Measurements from ENCODE around the gene CTNNA2. TPM values are rescaled to one million over a fixed set of nuclear protein-coding genes. Genes with fewer than 3 reads are reported as not detected.

Gene CTNNA2
- total and polyA plus RNA-seq, 11 donors, result 0.20 to 0.81 TPM; not detected in 9

DNA sequence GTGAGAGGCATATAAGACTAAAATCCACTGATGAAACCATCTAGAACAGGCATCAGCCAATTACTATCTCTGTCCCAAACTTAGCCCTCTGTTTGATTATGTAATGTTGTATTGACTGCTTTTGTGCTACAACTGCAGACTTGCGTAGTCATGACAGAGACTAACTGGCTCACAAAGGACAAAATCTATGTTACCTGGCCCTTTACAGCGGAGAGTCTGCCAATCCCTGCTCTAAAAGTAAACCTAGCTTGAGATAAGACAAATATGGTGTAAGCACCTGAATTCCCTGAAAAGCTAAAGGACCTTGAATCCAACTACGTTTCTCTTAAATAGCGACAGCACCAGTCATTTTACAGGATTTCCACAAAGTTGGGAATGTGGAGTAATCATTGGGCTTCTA, 894.5 kb downstream of the CTNNA2 start:
- H3K27me3 ChIP-seq, result no peaks in the 10 kb centered on the region
- H3K9me3 ChIP-seq, result no peaks in the 10 kb centered on the region
- H3K4me1 ChIP-seq, result no peaks in the 10 kb centered on the region
- TF ChIP-seq, protein P1, sequence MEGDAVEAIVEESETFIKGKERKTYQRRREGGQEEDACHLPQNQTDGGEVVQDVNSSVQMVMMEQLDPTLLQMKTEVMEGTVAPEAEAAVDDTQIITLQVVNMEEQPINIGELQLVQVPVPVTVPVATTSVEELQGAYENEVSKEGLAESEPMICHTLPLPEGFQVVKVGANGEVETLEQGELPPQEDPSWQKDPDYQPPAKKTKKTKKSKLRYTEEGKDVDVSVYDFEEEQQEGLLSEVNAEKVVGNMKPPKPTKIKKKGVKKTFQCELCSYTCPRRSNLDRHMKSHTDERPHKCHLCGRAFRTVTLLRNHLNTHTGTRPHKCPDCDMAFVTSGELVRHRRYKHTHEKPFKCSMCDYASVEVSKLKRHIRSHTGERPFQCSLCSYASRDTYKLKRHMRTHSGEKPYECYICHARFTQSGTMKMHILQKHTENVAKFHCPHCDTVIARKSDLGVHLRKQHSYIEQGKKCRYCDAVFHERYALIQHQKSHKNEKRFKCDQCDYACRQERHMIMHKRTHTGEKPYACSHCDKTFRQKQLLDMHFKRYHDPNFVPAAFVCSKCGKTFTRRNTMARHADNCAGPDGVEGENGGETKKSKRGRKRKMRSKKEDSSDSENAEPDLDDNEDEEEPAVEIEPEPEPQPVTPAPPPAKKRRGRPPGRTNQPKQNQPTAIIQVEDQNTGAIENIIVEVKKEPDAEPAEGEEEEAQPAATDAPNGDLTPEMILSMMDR (IDR thresholded peaks at IDR 0.05), result no peak
- TF ChIP-seq POLR2A (IDR thresholded peaks at IDR 0.05), result no peak
- no peaks in the 10 kb centered on the region for H3K36me3 ChIP-seq
- intact Hi-C loops (cut with DNase I), result no loop called here
- no peak overlapping the region for H3K27ac ChIP-seq
- ATAC-seq (no peak), DNase-seq (no peak)
- no peak overlapping the region for H3K4me3 ChIP-seq
- 83 to 94% (median 90%) methylated on average over 4 of the region's 4 CpGs for WGBS, 4 donors

DNA sequence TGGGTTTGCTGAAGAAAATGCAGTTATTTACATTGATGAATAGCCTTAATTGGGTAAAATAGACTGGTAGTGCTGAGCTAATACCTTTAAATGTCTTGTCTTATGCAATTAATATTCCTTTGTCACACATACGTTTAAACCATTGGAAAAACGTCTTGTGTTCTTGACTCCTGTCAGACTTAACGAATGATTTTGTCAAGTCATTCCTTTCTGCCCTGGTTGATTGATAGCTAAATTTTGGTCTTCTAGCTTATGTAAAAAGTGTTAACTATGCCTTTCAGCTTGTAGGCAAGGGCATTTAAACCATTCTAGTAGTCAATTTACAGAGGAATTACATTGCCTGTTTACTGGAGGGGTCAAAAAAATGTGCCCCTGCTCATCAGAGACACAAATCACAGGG, 897.5 kb downstream of the CTNNA2 start:
- TF ChIP-seq, protein P1 (IDR thresholded peaks at IDR 0.05), result no peak
- TF ChIP-seq POLR2A (IDR thresholded peaks at IDR 0.05), result no peak
- intact Hi-C loops (cut with DNase I), result no loop called here
- H3K36me3 ChIP-seq, result no peaks in the 10 kb centered on the region

DNA sequence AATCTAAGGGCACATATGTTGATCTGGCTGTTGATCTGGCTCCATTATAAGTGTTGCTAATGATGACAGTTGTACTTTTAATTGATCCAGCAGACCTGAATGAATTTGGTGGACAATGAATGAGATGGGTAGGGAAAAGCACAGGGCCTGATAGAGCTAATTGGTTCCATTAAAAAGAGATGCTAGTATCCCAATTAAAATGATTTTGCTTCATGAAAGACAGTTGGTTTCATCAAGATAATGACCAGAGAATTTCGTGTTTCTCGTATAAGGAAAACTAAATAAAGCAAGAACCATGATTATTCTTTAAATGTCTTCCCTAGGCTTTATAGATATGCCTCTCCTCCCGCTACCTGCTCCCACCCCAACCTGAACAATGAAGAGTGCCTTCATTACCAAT, 900.3 kb downstream of the CTNNA2 start:
- no peaks in the 10 kb centered on the region for H3K36me3 ChIP-seq
- H3K27ac ChIP-seq, result no peak overlapping the region
- H3K4me3 ChIP-seq, result no peak overlapping the region
- TF ChIP-seq, protein P1 (IDR thresholded peaks at IDR 0.05), result no peak
- TF ChIP-seq POLR2A (IDR thresholded peaks at IDR 0.05), result no peak
- H3K27me3 ChIP-seq, result no peaks in the 10 kb centered on the region
- no peaks in the 10 kb centered on the region for H3K4me1 ChIP-seq
- DNase-seq (no peak), ATAC-seq (no peak)
- 88 to 96% (median 91%) methylated on average over 3 of the region's 3 CpGs for WGBS, 4 donors
- intact Hi-C loops (cut with DNase I), result no loop called here
- H3K9me3 ChIP-seq, result peaks cover 0 to 19% (median 2%) of the 10 kb centered on the region in 12 donors

More for the DNA sequence above, 897.5 kb downstream of the CTNNA2 start:
- H3K27me3 ChIP-seq, result no peaks in the 10 kb centered on the region
- peaks cover 0 to 16% (median 0%) of the 10 kb centered on the region in 12 donors for H3K9me3 ChIP-seq
- H3K4me3 ChIP-seq, result no peak overlapping the region
- H3K27ac ChIP-seq, result no peak overlapping the region
- no peak for DNase-seq
- WGBS, 4 donors, result 79 to 84% (median 80%) methylated on average over 3 of the region's 3 CpGs
- no peak for ATAC-seq
- no peaks in the 10 kb centered on the region for H3K4me1 ChIP-seq

DNA sequence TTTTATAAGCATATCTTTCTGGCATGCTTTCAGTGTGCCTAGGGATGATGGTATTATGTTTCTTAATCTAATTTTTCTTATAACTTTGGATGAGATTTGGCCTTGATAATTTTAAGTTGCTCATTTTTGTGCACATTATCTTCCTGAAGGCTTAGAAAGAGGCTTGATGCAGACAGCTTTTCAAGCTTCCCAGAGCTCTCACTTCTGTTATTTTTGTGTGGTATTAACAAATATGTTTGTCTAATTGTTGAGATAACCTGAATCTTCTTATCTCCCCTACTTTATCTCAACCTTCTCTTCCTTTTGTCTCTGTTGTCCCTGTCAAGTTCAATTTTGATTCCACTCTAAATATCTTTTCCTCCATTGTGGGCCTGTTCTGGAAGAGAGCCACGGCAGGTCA, 904.9 kb downstream of the CTNNA2 start:
- no peak overlapping the region for H3K27ac ChIP-seq
- H3K27me3 ChIP-seq, result no peaks in the 10 kb centered on the region
- peaks cover 0 to 5% (median 0%) of the 10 kb centered on the region in 12 donors for H3K4me1 ChIP-seq
- no peak for ATAC-seq
- DNase-seq, result no peak
- intact Hi-C loops (cut with DNase I), result no loop called here
- H3K4me3 ChIP-seq, result no peak overlapping the region
- no peak for TF ChIP-seq POLR2A (IDR thresholded peaks at IDR 0.05)
- TF ChIP-seq, protein P1 (IDR thresholded peaks at IDR 0.05), result no peak
- peaks cover 0 to 19% (median 2%) of the 10 kb centered on the region in 12 donors for H3K9me3 ChIP-seq
- 81 to 93% (median 90%) methylated on average over 1 of the region's 1 CpG for WGBS, 4 donors
- no peaks in the 10 kb centered on the region for H3K36me3 ChIP-seq
